SK-N-SH treated with all-trans-retinoic acid at 6 μM for 48 hours (cell line): ENCODE measurements around the gene AKAP6.

Source experiments
- ATAC-seq: fragments of 200-7000 bp; cut with Tn5 transposase; 3 replicates; pipeline ENCODE4 v1.9.1; 2020; ENCODE audit warnings: mild to moderate bottlenecking, moderate library complexity
- BACH2 ChIP-seq: fragments of 250-450 bp; sonication (Bioruptor Pico); IDR thresholded peaks from 2 replicates; pipeline ENCODE4 v1.9.0; 2021; ENCODE audit warnings: mild to moderate bottlenecking, borderline replicate concordance
- CSRNP3 ChIP-seq: fragments of 250-450 bp; sonication (Bioruptor Pico); IDR thresholded peaks from 2 replicates; pipeline ENCODE4 v1.5.1; 2021; ENCODE audit warnings: mild to moderate bottlenecking, moderate library complexity
- ESRRG ChIP-seq: fragments of 250-450 bp; sonication (Bioruptor Pico); IDR thresholded peaks from 2 replicates; pipeline ENCODE4 v1.6.1; 2021; ENCODE audit warnings: mild to moderate bottlenecking
- GLIS3 ChIP-seq: fragments of 250-450 bp; sonication (Bioruptor Pico); IDR thresholded peaks from 2 replicates; pipeline ENCODE4 v1.5.0; 2020; ENCODE audit warnings: mild to moderate bottlenecking, moderate library complexity
- ISL1 ChIP-seq: fragments of 250-450 bp; sonication (Bioruptor Pico); IDR thresholded peaks from 2 replicates; pipeline ENCODE4 v2.1.2; 2022; ENCODE audit warnings: mild to moderate bottlenecking, moderate library complexity
- OSR1 ChIP-seq: fragments of 250-450 bp; sonication (Bioruptor Pico); IDR thresholded peaks from 2 replicates; pipeline ENCODE4 v1.8.0; 2022; ENCODE audit warnings: moderate library complexity, mild to moderate bottlenecking, inconsistent platforms
- POU6F1 ChIP-seq: fragments of 250-450 bp; sonication (Bioruptor Pico); IDR thresholded peaks from 2 replicates; pipeline ENCODE4 v1.8.0; 2021; ENCODE audit warnings: low read depth, mild to moderate bottlenecking, moderate library complexity, borderline replicate concordance
- PPARA ChIP-seq: fragments of 250-450 bp; sonication (Bioruptor Pico); IDR thresholded peaks from 2 replicates; pipeline ENCODE4 v1.5.0; 2020; ENCODE audit warnings: mild to moderate bottlenecking, borderline replicate concordance
- RARB ChIP-seq: fragments of 250-450 bp; sonication (Bioruptor Pico); IDR thresholded peaks from 2 replicates; pipeline ENCODE4 v1.8.0; 2021; ENCODE audit warnings: mild to moderate bottlenecking, moderate library complexity
- SNAI2 ChIP-seq: fragments of 250-450 bp; sonication (Bioruptor Pico); IDR thresholded peaks from 2 replicates; pipeline ENCODE4 v1.5.0; 2020; ENCODE audit warnings: mild to moderate bottlenecking, moderate library complexity
- TCF4 ChIP-seq: fragments of 250-450 bp; sonication (Bioruptor Pico); IDR thresholded peaks from 2 replicates; pipeline ENCODE4 v1.8.0; 2021; ENCODE audit warnings: mild to moderate bottlenecking, moderate library complexity, borderline replicate concordance
- TOX ChIP-seq: fragments of 250-450 bp; sonication (Bioruptor Pico); IDR thresholded peaks from 2 replicates; pipeline ENCODE4 v1.8.0; 2021; ENCODE audit warnings: mild to moderate bottlenecking, moderate library complexity, borderline replicate concordance
- ZC3H10 ChIP-seq: fragments of 250-450 bp; sonication (Bioruptor Pico); IDR thresholded peaks from 2 replicates; pipeline ENCODE4 v1.5.1; 2021; ENCODE audit warnings: mild to moderate bottlenecking, moderate library complexity
- ZFP3 ChIP-seq: fragments of 250-450 bp; sonication (Bioruptor Pico); IDR thresholded peaks from 2 replicates; pipeline ENCODE4 v1.5.0; 2020; ENCODE audit warnings: mild to moderate bottlenecking, moderate library complexity
- ZFP30 ChIP-seq: fragments of 450-650 bp; formaldehyde crosslinking; IDR thresholded peaks from 2 replicates; pipeline ENCODE4 v1.5.0; 2022; ENCODE audit warnings: mild to moderate bottlenecking, moderate library complexity
- ZNF565 ChIP-seq: fragments of 450-650 bp; formaldehyde crosslinking; conservative IDR thresholded peaks from 2 replicates; pipeline ENCODE4 v1.5.0; 2020; ENCODE audit warnings: low read depth, mild to moderate bottlenecking, moderate library complexity
- ZNF70 ChIP-seq: fragments of 450-650 bp; formaldehyde crosslinking; IDR thresholded peaks from 2 replicates; pipeline ENCODE4 v1.5.0; 2020; ENCODE audit warnings: mild to moderate bottlenecking, moderate library complexity
- ZNF8 ChIP-seq: fragments of 450-650 bp; formaldehyde crosslinking; IDR thresholded peaks from 2 replicates; pipeline ENCODE4 v1.5.0; 2020; ENCODE audit warnings: mild to moderate bottlenecking, moderate library complexity
- TF ChIP-seq, protein P1 (sequence below): fragments of 250-450 bp; sonication (Bioruptor Pico); IDR thresholded peaks from 2 replicates; pipeline ENCODE4 v1.5.1; 2020; ENCODE audit warnings: low read depth, mild to moderate bottlenecking, moderate library complexity
- TF ChIP-seq, protein P2 (sequence below): fragments of 250-450 bp; sonication (Bioruptor Pico); IDR thresholded peaks from 2 replicates; pipeline ENCODE4 v1.5.0; 2020; ENCODE audit warnings: mild to moderate bottlenecking, moderate library complexity

Gene AKAP6

DNA sequence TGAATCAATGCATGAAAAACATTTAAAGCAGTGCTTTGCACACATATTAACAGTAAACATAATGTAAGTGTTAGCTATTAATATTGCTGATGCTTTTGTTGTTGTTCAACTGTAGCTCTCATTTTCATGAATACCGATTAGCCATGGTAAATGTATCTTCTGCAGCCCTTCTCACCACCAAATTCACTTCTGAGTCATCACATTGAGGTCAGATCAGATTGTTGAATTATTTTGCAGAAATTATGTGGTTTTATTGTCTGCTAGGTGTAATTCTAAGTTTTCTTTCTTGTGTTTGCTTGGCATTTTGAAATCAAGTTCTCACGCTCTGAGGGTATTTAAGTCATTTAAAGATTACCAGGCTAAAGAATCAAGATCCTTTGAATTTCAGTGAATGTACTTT lies 74.6 kb downstream of the AKAP6 start:
- ATAC-seq: peak; percentile 24; the same call in 2 of the 3 replicates

GRCh38 chr14:32404784-32405573 lies 75.9 kb downstream of the AKAP6 start:
- TF ChIP-seq ESRRG (CRISPR knock-in tag): no peak
- ATAC-seq: no peak; the same call in 1 of the 3 replicates

More for the DNA sequence above, 74.6 kb downstream of the AKAP6 start:
- TF ChIP-seq TCF4 (CRISPR knock-in tag) (no peak), ZC3H10 (CRISPR knock-in tag) (peak; percentile 56; the same call in 1 of the 2 replicates)
- TF ChIP-seq, all 23 proteins: peak for 1

DNA sequence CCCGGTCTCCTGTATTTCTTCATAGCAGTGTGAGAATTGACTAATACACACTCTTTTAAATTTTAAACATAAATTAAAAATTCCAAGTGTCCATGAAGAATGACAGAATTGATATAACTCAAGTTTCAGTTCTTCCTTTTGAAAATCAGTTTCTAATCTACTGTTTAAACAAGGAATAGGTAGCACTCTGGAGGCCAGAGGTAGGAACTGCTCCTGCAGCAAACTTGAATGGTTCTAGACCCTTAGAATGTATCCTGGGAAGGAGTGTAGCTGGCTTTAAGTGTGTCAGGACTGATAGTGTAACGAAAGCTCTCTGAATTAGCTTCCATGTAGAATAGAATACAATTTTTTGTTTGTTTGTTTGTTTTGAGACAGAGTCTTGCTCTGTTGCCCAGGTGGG lies 76.8 kb downstream of the AKAP6 start:
- TF ChIP-seq ZFP30: no peak
- TF ChIP-seq ESRRG (CRISPR knock-in tag): no peak
- no peak for TF ChIP-seq ZFP3 (CRISPR knock-in tag)
- TF ChIP-seq SNAI2 (CRISPR knock-in tag): no peak
- TF ChIP-seq POU6F1 (CRISPR knock-in tag): no peak
- no peak for TF ChIP-seq TCF4 (CRISPR knock-in tag)
- TF ChIP-seq RARB: no peak
- TF ChIP-seq, protein P1, sequence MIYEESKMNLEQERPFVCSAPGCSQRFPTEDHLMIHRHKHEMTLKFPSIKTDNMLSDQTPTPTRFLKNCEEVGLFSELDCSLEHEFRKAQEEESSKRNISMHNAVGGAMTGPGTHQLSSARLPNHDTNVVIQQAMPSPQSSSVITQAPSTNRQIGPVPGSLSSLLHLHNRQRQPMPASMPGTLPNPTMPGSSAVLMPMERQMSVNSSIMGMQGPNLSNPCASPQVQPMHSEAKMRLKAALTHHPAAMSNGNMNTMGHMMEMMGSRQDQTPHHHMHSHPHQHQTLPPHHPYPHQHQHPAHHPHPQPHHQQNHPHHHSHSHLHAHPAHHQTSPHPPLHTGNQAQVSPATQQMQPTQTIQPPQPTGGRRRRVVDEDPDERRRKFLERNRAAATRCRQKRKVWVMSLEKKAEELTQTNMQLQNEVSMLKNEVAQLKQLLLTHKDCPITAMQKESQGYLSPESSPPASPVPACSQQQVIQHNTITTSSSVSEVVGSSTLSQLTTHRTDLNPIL: no peak
- no peak for TF ChIP-seq ZC3H10 (CRISPR knock-in tag)
- no peak for TF ChIP-seq ISL1
- TF ChIP-seq GLIS3 (CRISPR knock-in tag): no peak
- no peak for TF ChIP-seq OSR1 (CRISPR knock-in tag)
- TF ChIP-seq ZNF565 (CRISPR knock-in tag): no peak
- TF ChIP-seq TOX (CRISPR knock-in tag): no peak
- TF ChIP-seq, protein P2, sequence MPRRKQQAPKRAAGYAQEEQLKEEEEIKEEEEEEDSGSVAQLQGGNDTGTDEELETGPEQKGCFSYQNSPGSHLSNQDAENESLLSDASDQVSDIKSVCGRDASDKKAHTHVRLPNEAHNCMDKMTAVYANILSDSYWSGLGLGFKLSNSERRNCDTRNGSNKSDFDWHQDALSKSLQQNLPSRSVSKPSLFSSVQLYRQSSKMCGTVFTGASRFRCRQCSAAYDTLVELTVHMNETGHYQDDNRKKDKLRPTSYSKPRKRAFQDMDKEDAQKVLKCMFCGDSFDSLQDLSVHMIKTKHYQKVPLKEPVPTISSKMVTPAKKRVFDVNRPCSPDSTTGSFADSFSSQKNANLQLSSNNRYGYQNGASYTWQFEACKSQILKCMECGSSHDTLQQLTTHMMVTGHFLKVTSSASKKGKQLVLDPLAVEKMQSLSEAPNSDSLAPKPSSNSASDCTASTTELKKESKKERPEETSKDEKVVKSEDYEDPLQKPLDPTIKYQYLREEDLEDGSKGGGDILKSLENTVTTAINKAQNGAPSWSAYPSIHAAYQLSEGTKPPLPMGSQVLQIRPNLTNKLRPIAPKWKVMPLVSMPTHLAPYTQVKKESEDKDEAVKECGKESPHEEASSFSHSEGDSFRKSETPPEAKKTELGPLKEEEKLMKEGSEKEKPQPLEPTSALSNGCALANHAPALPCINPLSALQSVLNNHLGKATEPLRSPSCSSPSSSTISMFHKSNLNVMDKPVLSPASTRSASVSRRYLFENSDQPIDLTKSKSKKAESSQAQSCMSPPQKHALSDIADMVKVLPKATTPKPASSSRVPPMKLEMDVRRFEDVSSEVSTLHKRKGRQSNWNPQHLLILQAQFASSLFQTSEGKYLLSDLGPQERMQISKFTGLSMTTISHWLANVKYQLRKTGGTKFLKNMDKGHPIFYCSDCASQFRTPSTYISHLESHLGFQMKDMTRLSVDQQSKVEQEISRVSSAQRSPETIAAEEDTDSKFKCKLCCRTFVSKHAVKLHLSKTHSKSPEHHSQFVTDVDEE (CRISPR knock-in tag): no peak
- TF ChIP-seq ZNF70: no peak

GRCh38 chr14:32407130-32407529 lies 78.0 kb downstream of the AKAP6 start:
- ATAC-seq: peak; percentile 55; the same call in 2 of the 3 replicates
- TF ChIP-seq ZNF70 (no peak), ZFP3 (CRISPR knock-in tag) (no peak), ESRRG (CRISPR knock-in tag) (no peak)

More for the DNA sequence above, 76.8 kb downstream of the AKAP6 start:
- ATAC-seq: peak; percentile 47; the same call in 2 of the 3 replicates

- TF ChIP-seq TOX (CRISPR knock-in tag) (no peak), ZC3H10 (CRISPR knock-in tag) (no peak), BACH2 (CRISPR knock-in tag) (no peak)
- ATAC-seq: no peak
Observed at GRCh38 chr14:32408018-32408417, 78.9 kb downstream of the AKAP6 start.

GRCh38 chr14:32412103-32412502 lies 83.0 kb downstream of the AKAP6 start:
- ATAC-seq: no peak
- TF ChIP-seq TOX (CRISPR knock-in tag) (no peak), GLIS3 (CRISPR knock-in tag) (no peak), ISL1 (no peak), CSRNP3 (no peak), ESRRG (CRISPR knock-in tag) (no peak), TCF4 (CRISPR knock-in tag) (no peak), RARB (no peak), PPARA (CRISPR knock-in tag) (no peak), ZNF8 (no peak), ZFP3 (CRISPR knock-in tag) (no peak), ZC3H10 (CRISPR knock-in tag) (no peak)
- TF ChIP-seq, protein P1: no peak
